ENCODE measurements around the gene PDLIM3.

PDLIM3 gene

GRCh38 chr4:185508181-185508580 lies 27.1 kb downstream of the PDLIM3 start:
- Histone ChIP-seq H2AFZ (ENCODE audit: low read depth, low read length) (no peak overlapping the region), H4K20me1 (ENCODE audit: insufficient read depth, low read length) (no peaks in the 10 kb centered on the region), H3K9me3 (ENCODE audit: insufficient read depth, low read length, severe bottlenecking) (no peaks in the 10 kb centered on the region), H3K27me3 (ENCODE audit: insufficient read depth, low read length, poor library complexity) (no peaks in the 10 kb centered on the region), H3K79me2 (ENCODE audit: insufficient read depth, low read length) (no peaks in the 10 kb centered on the region), H3K27ac (ENCODE audit: low read length) (no peak overlapping the region), H3K9ac (ENCODE audit: low read depth, low read length) (no peak overlapping the region), H3K4me1 (ENCODE audit: insufficient read depth, low read length) (no peaks in the 10 kb centered on the region), H3K4me3 (ENCODE audit: low read depth in 1 of 2, low read length in 2 of 2) (no peak overlapping the region), H3K4me2 (ENCODE audit: insufficient read depth, low read length) (no peak overlapping the region), H3K36me3 (ENCODE audit: insufficient read depth, low read length) (no peaks in the 10 kb centered on the region)
- no peak for ATAC-seq (ENCODE audit: insufficient read depth, low read depth)
- TF ChIP-seq EZH2 (IDR thresholded peaks at IDR 0.05; ENCODE audit: borderline replicate concordance, low read depth, low read length, severe bottlenecking): no peak
- TF ChIP-seq, protein P1, sequence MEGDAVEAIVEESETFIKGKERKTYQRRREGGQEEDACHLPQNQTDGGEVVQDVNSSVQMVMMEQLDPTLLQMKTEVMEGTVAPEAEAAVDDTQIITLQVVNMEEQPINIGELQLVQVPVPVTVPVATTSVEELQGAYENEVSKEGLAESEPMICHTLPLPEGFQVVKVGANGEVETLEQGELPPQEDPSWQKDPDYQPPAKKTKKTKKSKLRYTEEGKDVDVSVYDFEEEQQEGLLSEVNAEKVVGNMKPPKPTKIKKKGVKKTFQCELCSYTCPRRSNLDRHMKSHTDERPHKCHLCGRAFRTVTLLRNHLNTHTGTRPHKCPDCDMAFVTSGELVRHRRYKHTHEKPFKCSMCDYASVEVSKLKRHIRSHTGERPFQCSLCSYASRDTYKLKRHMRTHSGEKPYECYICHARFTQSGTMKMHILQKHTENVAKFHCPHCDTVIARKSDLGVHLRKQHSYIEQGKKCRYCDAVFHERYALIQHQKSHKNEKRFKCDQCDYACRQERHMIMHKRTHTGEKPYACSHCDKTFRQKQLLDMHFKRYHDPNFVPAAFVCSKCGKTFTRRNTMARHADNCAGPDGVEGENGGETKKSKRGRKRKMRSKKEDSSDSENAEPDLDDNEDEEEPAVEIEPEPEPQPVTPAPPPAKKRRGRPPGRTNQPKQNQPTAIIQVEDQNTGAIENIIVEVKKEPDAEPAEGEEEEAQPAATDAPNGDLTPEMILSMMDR (IDR thresholded peaks at IDR 0.05; ENCODE audit: borderline replicate concordance, extremely low read depth, low read length, poor library complexity, severe bottlenecking): no peak
- DNase-seq: no peak

- no peak overlapping the region for H3K4me2 ChIP-seq (ENCODE audit: insufficient read depth, low read length)
- DNase-seq (no peak), ATAC-seq (ENCODE audit: insufficient read depth, low read depth) (no peak)
- no peak overlapping the region for H2AFZ ChIP-seq (ENCODE audit: low read depth, low read length)
- no peaks in the 10 kb centered on the region for H3K4me1 ChIP-seq (ENCODE audit: insufficient read depth, low read length)
- H3K79me2 ChIP-seq (ENCODE audit: insufficient read depth, low read length): no peaks in the 10 kb centered on the region
- no peak overlapping the region for H3K4me3 ChIP-seq (ENCODE audit: low read depth in 1 of 2, low read length in 2 of 2)
- no peak overlapping the region for H3K9ac ChIP-seq (ENCODE audit: low read depth, low read length)
- no peak overlapping the region for H3K27ac ChIP-seq (ENCODE audit: low read length)
- H4K20me1 ChIP-seq (ENCODE audit: insufficient read depth, low read length): no peaks in the 10 kb centered on the region
- no peaks in the 10 kb centered on the region for H3K36me3 ChIP-seq (ENCODE audit: insufficient read depth, low read length)
- TF ChIP-seq, protein P1 (IDR thresholded peaks at IDR 0.05; ENCODE audit: borderline replicate concordance, extremely low read depth, low read length, poor library complexity, severe bottlenecking): no peak
- TF ChIP-seq EZH2 (IDR thresholded peaks at IDR 0.05; ENCODE audit: borderline replicate concordance, low read depth, low read length, severe bottlenecking): no peak
- no peaks in the 10 kb centered on the region for H3K9me3 ChIP-seq (ENCODE audit: insufficient read depth, low read length, severe bottlenecking)
- H3K27me3 ChIP-seq (ENCODE audit: insufficient read depth, low read length, poor library complexity): no peaks in the 10 kb centered on the region
Observed at GRCh38 chr4:185506422-185506821, 28.9 kb downstream of the PDLIM3 start.

DNA sequence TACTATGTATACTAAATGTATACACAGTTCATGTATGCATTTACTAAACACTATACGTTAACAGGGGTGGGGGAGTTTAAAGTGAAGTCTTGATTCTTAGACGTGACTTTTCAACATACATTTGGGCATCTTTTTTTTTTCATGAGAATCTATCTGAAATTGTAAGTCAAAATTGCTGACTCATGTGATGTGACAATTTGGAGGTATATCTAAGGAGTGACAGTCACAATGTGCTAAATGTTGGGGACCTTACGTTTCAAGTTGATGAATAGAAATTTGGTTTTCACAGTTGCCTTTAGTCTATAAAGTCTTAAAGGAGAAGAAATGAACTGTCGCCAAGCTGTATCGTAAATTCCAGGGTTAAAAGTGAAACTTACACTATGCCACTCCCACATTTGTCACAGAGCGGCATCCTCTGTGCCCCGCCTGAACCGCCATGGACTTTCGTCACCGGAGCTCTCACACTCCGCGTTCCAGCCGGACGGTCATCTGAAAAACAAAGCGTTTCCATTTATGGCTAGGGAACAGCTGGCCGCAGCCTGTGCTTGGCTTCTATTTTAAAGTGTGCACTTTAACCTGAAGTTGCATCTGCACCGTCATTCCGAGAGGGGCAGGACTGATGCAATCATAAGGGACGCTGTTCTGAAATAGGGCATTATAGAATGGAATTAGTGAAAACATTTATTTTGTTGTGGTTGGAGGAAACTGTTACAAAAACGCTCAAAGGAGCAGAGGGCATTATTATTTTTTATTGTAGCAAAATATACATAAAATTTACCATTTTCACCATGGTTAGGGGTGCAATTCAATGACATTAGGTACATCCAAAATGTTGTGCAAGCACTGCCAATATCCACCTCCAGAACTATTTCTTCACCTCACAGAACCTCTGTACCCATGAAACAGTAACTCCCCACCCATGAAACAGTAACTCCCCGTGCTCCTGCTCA lies 30.9 kb downstream of the PDLIM3 start:
- Histone ChIP-seq H3K79me2 (ENCODE audit: insufficient read depth, low read length) (no peaks in the 10 kb centered on the region), H3K27ac (ENCODE audit: low read length) (no peak overlapping the region), H3K36me3 (ENCODE audit: insufficient read depth, low read length) (no peaks in the 10 kb centered on the region), H4K20me1 (ENCODE audit: insufficient read depth, low read length) (no peaks in the 10 kb centered on the region), H3K9ac (ENCODE audit: low read depth, low read length) (no peak overlapping the region), H3K4me2 (ENCODE audit: insufficient read depth, low read length) (no peak overlapping the region), H3K9me3 (ENCODE audit: insufficient read depth, low read length, severe bottlenecking) (peaks cover 11% of the 10 kb centered on the region), H2AFZ (ENCODE audit: low read depth, low read length) (no peak overlapping the region), H3K4me3 (ENCODE audit: low read depth in 1 of 2, low read length in 2 of 2) (no peak overlapping the region), H3K27me3 (ENCODE audit: insufficient read depth, low read length, poor library complexity) (no peaks in the 10 kb centered on the region), H3K4me1 (ENCODE audit: insufficient read depth, low read length) (no peaks in the 10 kb centered on the region)
- ATAC-seq (ENCODE audit: insufficient read depth, low read depth) (no peak), DNase-seq (no peak)
- TF ChIP-seq, protein P1 (IDR thresholded peaks at IDR 0.05; ENCODE audit: borderline replicate concordance, extremely low read depth, low read length, poor library complexity, severe bottlenecking): no peak
- no peak for TF ChIP-seq EZH2 (IDR thresholded peaks at IDR 0.05; ENCODE audit: borderline replicate concordance, low read depth, low read length, severe bottlenecking)

Measured in DND-41 (cell line).